ENCODE results near the gene STOML3. TPM values are rescaled to one million over a fixed set of nuclear protein-coding genes. Genes with fewer than 3 reads are reported as not detected.
A peak's percentile ranks its signal among the peaks of the same experiment; 100 is the strongest.
"Not testable (repeated sequence)": the region's sequence is repeated elsewhere in the genome, so short reads cannot be mapped to it uniquely, and the experiment has no call there.

Gene STOML3
- polyA plus RNA-seq, 3 donors from 2014 or later, result not detected

GRCh38 chr13:39023316-39023715, 32.7 kb upstream of the STOML3 start:
- H3K4me1 Mint-ChIP-seq, result peaks cover 7 to 15% of the 10 kb centered on the region in 2 donors
- peaks cover 0 to under 1% (median 0%) of the 10 kb centered on the region in 3 donors for H3K27me3 Mint-ChIP-seq (ENCODE audit: low read depth in 3 of 3)
- peaks cover 18 to 55% (median 32%) of the 10 kb centered on the region in 3 donors for H3K36me3 Mint-ChIP-seq
- no peak for DNase-seq
- H3K4me3 Mint-ChIP-seq, result no peak overlapping the region
- no peaks in the 10 kb centered on the region for H3K9me3 Mint-ChIP-seq
- no peak overlapping the region for H3K27ac Mint-ChIP-seq

- Mint-ChIP-seq H3K4me1 (peaks cover 16 to 33% of the 10 kb centered on the region in 2 donors), H3K27ac (no peak overlapping the region), H3K9me3 (no peaks in the 10 kb centered on the region), H3K27me3 (ENCODE audit: low read depth in 3 of 3) (peaks cover 0 to 3% (median 0%) of the 10 kb centered on the region in 3 donors), H3K36me3 (peaks cover 13 to 45% (median 27%) of the 10 kb centered on the region in 3 donors), H3K4me3 (no peak overlapping the region)
- DNase-seq, result no peak
These were observed 30.3 kb upstream of the STOML3 start for GRCh38 chr13:39020853-39021462.

DNA sequence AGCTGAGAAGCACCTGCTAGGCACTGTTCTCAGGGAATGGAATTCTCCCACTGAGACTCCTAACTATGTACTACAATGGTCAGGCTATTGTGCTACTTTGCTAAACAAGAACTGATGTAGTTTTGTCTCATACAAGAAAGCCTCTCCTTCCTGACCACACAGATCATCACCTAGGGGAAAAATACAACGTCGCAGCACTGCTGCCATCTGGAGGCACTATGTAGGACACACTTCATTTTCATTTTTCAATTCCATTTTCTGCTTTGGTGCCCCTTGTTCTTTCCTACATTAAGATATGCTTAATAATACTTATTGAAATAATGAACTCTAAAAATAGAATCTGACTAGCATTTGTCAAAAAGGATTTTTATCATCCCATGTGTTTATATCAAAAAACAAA, 26.2 kb upstream of the STOML3 start:
- peaks cover 0 to 5% (median 1%) of the 10 kb centered on the region in 3 donors for H3K27me3 Mint-ChIP-seq (ENCODE audit: low read depth in 3 of 3)
- H3K9me3 Mint-ChIP-seq, result no peaks in the 10 kb centered on the region
- H3K4me3 Mint-ChIP-seq, result peak overlapping the region in 2 of 5 donors; percentile 2 to 39
- H3K27ac Mint-ChIP-seq, result peak overlapping the region in 5 of 6 donors; percentile 1 to 81 (median 30)
- peaks cover 26 to 45% (median 41%) of the 10 kb centered on the region in 3 donors for H3K36me3 Mint-ChIP-seq
- H3K4me1 Mint-ChIP-seq, result peaks cover 16 to 33% of the 10 kb centered on the region in 2 donors
- DNase-seq, result peak in 1 of 3 donors; percentile 11

DNA sequence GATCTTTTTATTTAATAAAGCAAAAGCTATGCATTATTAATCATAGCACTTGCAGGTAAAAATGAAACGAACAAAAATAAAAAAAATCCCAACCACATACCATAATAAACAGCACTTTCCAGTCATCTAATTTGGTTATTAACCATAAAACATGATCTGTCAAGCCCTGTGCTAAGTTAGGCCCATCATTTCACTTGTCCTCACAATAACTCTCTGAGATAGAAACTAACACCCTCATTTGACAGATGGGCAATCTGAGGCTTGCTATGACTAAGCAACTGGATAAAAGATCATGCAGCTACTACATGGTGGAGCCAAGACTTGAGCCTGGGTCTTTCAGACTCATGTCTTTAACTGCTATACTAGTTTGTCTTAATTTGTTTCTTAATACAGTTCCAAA, 25.5 kb upstream of the STOML3 start:
- DNase-seq, result no peak
- peaks cover 16 to 30% of the 10 kb centered on the region in 2 donors for H3K4me1 Mint-ChIP-seq
- no peak overlapping the region for H3K4me3 Mint-ChIP-seq
- no peaks in the 10 kb centered on the region for H3K9me3 Mint-ChIP-seq
- H3K36me3 Mint-ChIP-seq, result peaks cover 25 to 45% (median 40%) of the 10 kb centered on the region in 3 donors
- peaks cover 0 to 5% (median 1%) of the 10 kb centered on the region in 3 donors for H3K27me3 Mint-ChIP-seq (ENCODE audit: low read depth in 3 of 3)
- H3K27ac Mint-ChIP-seq, result peak overlapping the region in 2 of 6 donors; percentile 19 to 47

DNA sequence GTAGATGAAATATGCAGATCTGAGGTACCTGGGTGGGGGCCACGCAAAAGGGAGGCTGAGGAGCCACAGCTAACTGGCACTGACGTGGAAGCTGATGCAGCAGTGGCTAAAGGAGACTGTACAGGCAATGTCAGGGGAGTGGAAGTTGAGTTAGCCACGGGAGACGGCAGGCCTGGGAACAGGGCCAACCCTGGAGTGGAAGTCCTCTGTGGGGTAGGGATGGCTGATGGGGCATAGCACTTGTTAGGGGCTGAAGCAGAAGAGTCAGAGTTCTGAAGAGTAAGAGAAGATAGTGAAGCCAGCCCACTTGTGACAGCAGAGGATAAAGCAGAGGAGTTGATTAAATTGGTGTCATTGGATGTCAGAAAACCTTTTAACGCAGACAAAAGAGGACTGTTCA, 22.8 kb upstream of the STOML3 start:
- DNase-seq, result no peak
- Mint-ChIP-seq H3K27ac (peak overlapping the region in 1 of 6 donors; percentile 64), H3K36me3 (peaks cover 33 to 51% (median 47%) of the 10 kb centered on the region in 3 donors), H3K27me3 (ENCODE audit: low read depth in 3 of 3) (peaks cover 0 to 5% (median 1%) of the 10 kb centered on the region in 3 donors), H3K4me3 (no peak overlapping the region), H3K9me3 (no peaks in the 10 kb centered on the region), H3K4me1 (peaks cover 13 to 19% of the 10 kb centered on the region in 2 donors)

DNA sequence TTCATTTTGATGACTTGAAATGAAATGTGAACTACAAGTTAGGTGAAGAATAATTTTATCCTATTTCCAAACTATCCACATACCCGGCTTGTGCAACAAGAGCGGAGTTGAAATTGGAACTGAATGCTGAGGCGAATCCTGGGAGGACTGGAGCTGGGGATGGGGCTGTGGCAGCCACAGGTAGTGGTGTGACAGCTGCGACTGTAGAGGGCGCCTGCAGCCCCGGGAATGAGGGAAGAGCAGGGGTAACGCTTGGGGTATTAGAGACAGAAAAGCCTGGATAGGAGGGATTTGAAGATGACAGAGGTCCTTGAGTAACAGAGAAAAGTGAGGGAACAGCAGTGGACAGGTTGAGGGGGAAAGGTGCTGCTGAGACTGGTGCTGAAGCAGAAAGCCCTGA, 22.0 kb upstream of the STOML3 start:
- H3K4me1 Mint-ChIP-seq, result peaks cover 5 to 11% of the 10 kb centered on the region in 2 donors
- H3K4me3 Mint-ChIP-seq, result no peak overlapping the region
- H3K9me3 Mint-ChIP-seq, result no peaks in the 10 kb centered on the region
- H3K27ac Mint-ChIP-seq, result peak overlapping the region in 2 of 6 donors; percentile 17 to 75
- no peak for DNase-seq
- peaks cover 0 to 2% (median 1%) of the 10 kb centered on the region in 3 donors for H3K27me3 Mint-ChIP-seq (ENCODE audit: low read depth in 3 of 3)
- H3K36me3 Mint-ChIP-seq, result peaks cover 33 to 54% (median 51%) of the 10 kb centered on the region in 3 donors

- not testable (repeated sequence) for H3K27me3 Mint-ChIP-seq (ENCODE audit: low read depth in 3 of 3); DNase-seq; H3K9me3 Mint-ChIP-seq; H3K4me3 Mint-ChIP-seq; H3K27ac Mint-ChIP-seq; H3K4me1 Mint-ChIP-seq
- H3K36me3 Mint-ChIP-seq, result peaks cover 15 to 26% (median 25%) of the 10 kb centered on the region in 3 donors
These were observed 15.9 kb upstream of the STOML3 start for GRCh38 chr13:39006371-39007111.

- Mint-ChIP-seq H3K4me1 (no peaks in the 10 kb centered on the region), H3K4me3 (no peak overlapping the region), H3K27ac (no peak overlapping the region), H3K36me3 (no peaks in the 10 kb centered on the region), H3K27me3 (ENCODE audit: low read depth in 3 of 3) (no peaks in the 10 kb centered on the region), H3K9me3 (no peaks in the 10 kb centered on the region)
- no peak for DNase-seq
These were observed 8.1 kb upstream of the STOML3 start for GRCh38 chr13:38998739-38999138.

- no peaks in the 10 kb centered on the region for H3K4me1 Mint-ChIP-seq
- H3K4me3 Mint-ChIP-seq, result no peak overlapping the region
- no peak for DNase-seq
- H3K36me3 Mint-ChIP-seq, result no peaks in the 10 kb centered on the region
- no peak overlapping the region for H3K27ac Mint-ChIP-seq
- peaks cover 0 to 4% (median 3%) of the 10 kb centered on the region in 3 donors for H3K27me3 Mint-ChIP-seq (ENCODE audit: low read depth in 3 of 3)
- H3K9me3 Mint-ChIP-seq, result peaks cover 0 to 5% (median 0%) of the 10 kb centered on the region in 6 donors
These were observed 2.8 kb upstream of the STOML3 start for GRCh38 chr13:38993381-38993780.

- Mint-ChIP-seq H3K27ac (no peak overlapping the region), H3K4me1 (no peaks in the 10 kb centered on the region), H3K27me3 (ENCODE audit: low read depth in 3 of 3) (peaks cover 0 to 4% (median 0%) of the 10 kb centered on the region in 3 donors), H3K9me3 (peaks cover 0 to 6% (median 2%) of the 10 kb centered on the region in 6 donors), H3K4me3 (no peak overlapping the region), H3K36me3 (no peaks in the 10 kb centered on the region)
- DNase-seq, result no peak
These were observed 9.5 kb downstream of the STOML3 start for GRCh38 chr13:38981096-38981495.

DNA sequence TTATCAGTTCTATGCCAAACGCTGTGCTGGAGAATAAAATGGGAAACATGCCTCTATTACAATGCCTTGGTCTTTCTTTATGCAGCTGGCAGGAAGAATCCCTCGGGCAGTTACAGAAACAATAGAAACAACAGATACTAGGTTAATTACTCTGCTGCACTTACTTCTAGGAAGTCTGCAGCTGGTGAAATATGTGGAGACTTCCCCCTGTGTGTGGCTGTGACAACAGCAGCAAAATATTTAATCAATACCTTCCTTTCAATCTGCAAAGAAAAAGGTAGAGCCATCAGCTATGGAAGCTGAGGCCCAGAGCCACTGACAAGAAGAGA, 9.9 kb downstream of the STOML3 start:
- DNase-seq, result no peak
- Mint-ChIP-seq H3K27ac (no peak overlapping the region), H3K36me3 (no peaks in the 10 kb centered on the region), H3K9me3 (peaks cover 0 to 6% (median 2%) of the 10 kb centered on the region in 6 donors), H3K4me1 (no peaks in the 10 kb centered on the region), H3K27me3 (ENCODE audit: low read depth in 3 of 3) (peaks cover 0 to 6% (median 0%) of the 10 kb centered on the region in 3 donors), H3K4me3 (no peak overlapping the region)

DNA sequence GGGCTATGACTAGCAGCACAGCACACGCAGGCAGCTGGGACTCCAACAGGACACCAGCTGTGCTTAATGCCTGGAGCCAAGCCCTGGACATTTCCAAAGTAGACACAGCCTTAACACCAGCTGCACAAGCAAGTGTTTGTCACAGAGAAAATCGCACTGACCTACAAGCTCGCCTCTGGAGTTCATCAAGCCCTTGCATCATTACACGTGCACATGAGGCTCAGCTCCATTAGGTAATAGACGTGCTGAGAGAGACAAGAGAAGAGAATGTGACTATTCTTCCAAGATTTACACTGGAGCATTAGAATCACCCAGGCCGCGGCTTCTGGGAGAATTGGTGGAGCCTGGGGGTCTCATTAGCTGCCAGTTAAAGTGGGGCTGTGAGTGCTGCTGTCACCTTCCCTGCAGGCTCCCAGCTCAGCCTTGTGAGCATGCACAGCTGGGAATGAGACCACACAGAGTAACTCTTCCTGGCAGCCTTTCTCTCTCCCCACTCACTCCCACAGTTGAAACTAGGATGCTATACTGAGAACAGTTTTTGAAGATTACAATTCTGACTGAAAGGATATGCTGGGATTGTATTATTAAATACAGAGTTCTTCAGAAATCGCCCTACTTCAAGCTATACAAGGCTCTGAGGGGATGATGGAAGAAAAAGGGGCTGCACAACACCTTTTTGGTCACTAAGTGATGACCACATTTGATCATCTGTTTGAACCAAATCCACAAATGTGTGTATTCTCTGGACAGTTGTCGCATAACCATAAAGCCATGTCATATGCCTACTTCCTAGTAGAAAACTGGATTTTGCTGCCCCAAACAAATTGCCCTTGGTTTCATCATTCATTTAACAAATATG, 10.5 kb downstream of the STOML3 start:
- H3K9me3 Mint-ChIP-seq, result peaks cover 0 to 6% (median 2%) of the 10 kb centered on the region in 6 donors
- no peaks in the 10 kb centered on the region for H3K4me1 Mint-ChIP-seq
- DNase-seq, result no peak
- H3K27ac Mint-ChIP-seq, result no peak overlapping the region
- no peaks in the 10 kb centered on the region for H3K36me3 Mint-ChIP-seq
- peaks cover 0 to 6% (median 0%) of the 10 kb centered on the region in 3 donors for H3K27me3 Mint-ChIP-seq (ENCODE audit: low read depth in 3 of 3)
- H3K4me3 Mint-ChIP-seq, result no peak overlapping the region

DNA sequence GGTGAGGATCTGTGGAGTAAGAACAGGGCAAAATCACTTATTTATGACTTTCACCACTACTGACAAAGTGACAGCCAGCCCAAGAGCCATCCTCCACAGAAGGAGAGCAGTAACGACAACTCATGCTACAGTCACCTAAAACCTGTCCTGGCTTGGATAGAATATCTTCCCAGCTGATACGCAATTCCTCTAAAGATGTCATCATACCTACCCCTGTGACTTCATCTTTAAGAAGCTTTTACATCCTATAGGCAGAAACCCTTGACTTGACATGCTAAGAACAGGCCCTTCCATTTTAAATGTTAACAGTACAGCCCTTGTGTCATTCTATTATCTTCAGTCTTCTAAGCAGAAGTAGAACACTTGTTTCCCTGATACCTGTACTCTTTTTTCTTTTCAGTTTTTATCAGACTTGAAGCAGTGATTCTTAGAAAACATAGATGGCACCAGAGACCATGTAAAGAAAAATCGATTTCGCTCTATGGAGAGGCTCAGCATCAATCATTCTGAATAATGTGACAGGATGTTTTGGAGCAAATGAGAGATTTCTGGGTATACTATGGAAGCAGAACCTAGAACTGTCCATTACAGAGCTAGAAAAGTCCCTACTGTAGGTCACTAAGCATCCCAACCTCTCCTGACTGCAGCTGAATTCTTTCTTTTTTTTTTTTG, 20.1 kb downstream of the STOML3 start:
- H3K4me3 Mint-ChIP-seq, result no peak overlapping the region
- no peaks in the 10 kb centered on the region for H3K4me1 Mint-ChIP-seq
- no peaks in the 10 kb centered on the region for H3K9me3 Mint-ChIP-seq
- peaks cover 0 to 2% (median 2%) of the 10 kb centered on the region in 3 donors for H3K27me3 Mint-ChIP-seq (ENCODE audit: low read depth in 3 of 3)
- H3K27ac Mint-ChIP-seq, result no peak overlapping the region
- H3K36me3 Mint-ChIP-seq, result no peaks in the 10 kb centered on the region
- no peak for DNase-seq

Measured in immature natural killer cell (primary cell).